NCI-H1417 (cell line): ENCODE measurements around the gene GEMIN5.

Source experiments
- DNase-seq, 3 experiments: peaks; one replicate each; lab custom pipeline; 2025; lab: John Stamatoyannopoulos, UW

GEMIN5 gene

GRCh38 chr5:154849264-154849785 lies 88.7 kb downstream of the GEMIN5 start:
- DNase-seq, result no peak

GRCh38 chr5:154844809-154845208 lies 93.2 kb downstream of the GEMIN5 start:
- peak in 1 of 3 experiments; percentile 27 for DNase-seq

DNA sequence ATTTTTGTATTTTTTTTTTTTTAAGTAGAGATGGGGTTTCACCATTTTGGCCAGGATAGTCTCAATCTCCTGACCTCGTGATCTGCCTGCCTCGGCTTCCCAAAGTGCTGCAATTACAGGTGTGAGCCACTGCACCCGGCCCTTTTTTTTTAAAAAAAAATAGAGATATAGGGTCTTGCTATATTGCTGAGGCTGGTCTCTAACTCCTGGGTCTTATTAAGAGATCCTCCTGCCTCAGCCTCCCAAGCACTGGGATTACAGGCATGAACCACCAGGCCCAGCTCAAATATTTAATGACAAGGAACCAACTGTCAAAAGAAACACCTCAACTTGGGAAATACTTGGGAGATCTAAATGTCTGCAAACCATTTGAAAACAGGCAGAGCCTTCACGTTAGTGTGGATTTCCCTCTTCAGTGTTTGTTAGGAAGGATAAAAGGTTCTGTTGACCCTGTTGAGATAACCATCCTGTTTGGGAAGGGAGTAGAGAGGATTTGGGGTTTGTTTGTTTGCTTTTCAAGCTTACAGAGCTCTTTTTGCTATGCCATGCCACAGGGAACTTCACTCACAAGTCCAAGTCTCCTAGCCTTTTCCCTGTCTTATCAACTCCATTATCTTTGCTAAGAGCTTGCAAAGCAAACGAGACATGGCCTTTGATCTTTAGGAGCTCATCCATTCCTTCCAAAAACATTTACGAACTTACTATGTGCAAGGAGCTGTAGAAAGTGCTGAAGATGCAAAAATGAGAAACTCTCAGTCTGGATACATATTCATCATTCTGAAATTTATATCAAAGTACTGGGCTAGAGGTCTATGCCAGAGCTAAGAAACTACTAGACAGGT lies 95.1 kb downstream of the GEMIN5 start:
- no peak for DNase-seq

DNA sequence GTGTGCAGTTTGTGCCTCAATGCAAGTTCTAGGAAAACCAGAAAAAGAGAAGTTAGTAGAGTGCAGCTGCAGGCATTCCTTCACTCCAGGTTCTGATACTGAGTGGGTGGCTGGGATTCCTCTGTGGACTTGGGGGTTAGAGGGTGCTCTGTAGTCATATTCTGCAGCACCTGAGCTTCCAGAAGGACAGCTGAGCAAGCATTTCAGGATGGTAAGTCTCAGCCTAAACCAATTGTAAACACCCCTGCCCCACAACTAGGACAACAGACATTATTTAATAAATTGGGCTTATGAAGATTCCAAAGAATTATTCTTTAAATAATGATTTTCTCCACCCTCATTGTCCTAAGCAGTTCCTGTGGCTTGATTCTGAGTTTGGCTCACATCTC lies 96.7 kb downstream of the GEMIN5 start:
- DNase-seq, result no peak

DNA sequence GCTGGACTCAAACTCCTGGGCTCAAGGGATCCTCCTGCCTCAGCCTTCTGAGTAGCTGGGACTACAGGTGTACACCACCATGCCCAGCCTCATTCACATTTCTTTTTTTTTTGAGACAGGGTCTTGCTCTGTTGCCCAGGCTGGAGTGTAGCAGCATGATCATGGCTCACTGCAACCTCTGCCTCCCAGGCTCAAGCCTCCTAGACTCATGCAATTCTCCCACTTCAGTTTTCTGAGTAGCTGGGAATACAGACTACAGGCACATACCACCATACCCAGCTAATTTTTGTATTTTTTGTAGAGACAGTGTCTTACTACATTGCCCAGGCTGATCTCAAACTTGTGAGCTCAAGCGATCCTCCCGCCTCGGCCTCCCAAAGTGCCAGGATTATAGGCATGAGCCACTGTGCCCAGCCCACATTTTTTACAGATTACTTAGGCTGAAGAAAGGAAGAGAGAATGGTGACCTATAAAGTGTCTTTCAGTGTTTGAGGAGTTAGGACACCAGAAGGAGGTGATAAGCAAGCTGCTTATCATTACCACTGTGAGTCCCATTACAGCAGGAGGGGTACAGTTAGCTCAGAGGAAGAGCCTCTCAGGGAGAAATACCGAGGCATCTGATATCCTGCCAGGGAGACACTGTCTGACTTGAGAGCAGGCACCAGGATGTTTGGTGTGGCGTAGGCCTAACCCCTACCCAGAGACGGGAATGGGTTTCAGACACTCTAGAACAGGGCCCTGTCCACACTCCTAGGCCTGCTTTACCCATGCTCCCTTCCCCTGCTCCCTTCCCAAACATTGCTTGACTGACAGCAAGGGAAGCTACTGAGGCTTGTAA lies 97.4 kb downstream of the GEMIN5 start:
- DNase-seq, result no peak
